GM19438 (cell line): ENCODE results near the gene ZNF273.
"Not testable (repeated sequence)": the region's sequence is repeated elsewhere in the genome, so short reads cannot be mapped to it uniquely, and the experiment has no call there.

Experiments used
- ATAC-seq: cut with Tn5 transposase; IDR thresholded peaks from one replicate; pipeline ENCODE4 v1.9.1; 2021; ENCODE audit warnings: low read depth; ENCODE audit not compliant: unreplicated experiment

The ZNF273 gene

GRCh38 chr7:64888901-64889685 lies 14.0 kb upstream of the ZNF273 start:
- ATAC-seq, result no peak

GRCh38 chr7:64889686-64890162 lies 13.3 kb upstream of the ZNF273 start:
- ATAC-seq, result no peak

GRCh38 chr7:64890273-64890672 lies 12.8 kb upstream of the ZNF273 start:
- not testable (repeated sequence) for ATAC-seq

GRCh38 chr7:64890761-64891362 lies 12.2 kb upstream of the ZNF273 start:
- ATAC-seq, result no peak

GRCh38 chr7:64891363-64892081 lies 11.6 kb upstream of the ZNF273 start:
- not testable (repeated sequence) for ATAC-seq

GRCh38 chr7:64892116-64892515 lies 11.0 kb upstream of the ZNF273 start:
- no peak for ATAC-seq

- no peak for ATAC-seq
Measured at GRCh38 chr7:64892666-64893309, 10.3 kb upstream of the ZNF273 start.

- ATAC-seq, result no peak
Measured at GRCh38 chr7:64893401-64893800, 9.7 kb upstream of the ZNF273 start.

GRCh38 chr7:64902461-64902805 lies 640 bp upstream of the ZNF273 start:
- not testable (repeated sequence) for ATAC-seq

GRCh38 chr7:64904008-64904407 lies 935 bp downstream of the ZNF273 start:
- no peak for ATAC-seq

- ATAC-seq, result no peak
Measured at GRCh38 chr7:64905133-64905532, 2.1 kb downstream of the ZNF273 start.

- ATAC-seq, result no peak
Measured at GRCh38 chr7:64905547-64905946, 2.5 kb downstream of the ZNF273 start.

- no peak for ATAC-seq
Measured at GRCh38 chr7:64907641-64908326, 4.7 kb downstream of the ZNF273 start.

GRCh38 chr7:64908358-64908757 lies 5.3 kb downstream of the ZNF273 start:
- ATAC-seq, result no peak

GRCh38 chr7:64914557-64914956 lies 11.5 kb downstream of the ZNF273 start:
- no peak for ATAC-seq

- ATAC-seq, result not testable (repeated sequence)
Measured at GRCh38 chr7:64915301-64915700, 12.2 kb downstream of the ZNF273 start.

GRCh38 chr7:64928252-64929187 lies 25.4 kb downstream of the ZNF273 start:
- ATAC-seq, result not testable (repeated sequence)

- ATAC-seq, result no peak
Measured at GRCh38 chr7:64934478-64934877, 31.4 kb downstream of the ZNF273 start.

GRCh38 chr7:64938540-64938939 lies 35.5 kb downstream of the ZNF273 start:
- ATAC-seq, result no peak
